ENCODE measurements around the gene RNF38. TPM values are rescaled to one million over a fixed set of nuclear protein-coding genes. Genes with fewer than 3 reads are reported as not detected.

RNF38 gene
- polyA plus RNA-seq, 1 donor from 2014 or later, result 61.9 TPM

DNA sequence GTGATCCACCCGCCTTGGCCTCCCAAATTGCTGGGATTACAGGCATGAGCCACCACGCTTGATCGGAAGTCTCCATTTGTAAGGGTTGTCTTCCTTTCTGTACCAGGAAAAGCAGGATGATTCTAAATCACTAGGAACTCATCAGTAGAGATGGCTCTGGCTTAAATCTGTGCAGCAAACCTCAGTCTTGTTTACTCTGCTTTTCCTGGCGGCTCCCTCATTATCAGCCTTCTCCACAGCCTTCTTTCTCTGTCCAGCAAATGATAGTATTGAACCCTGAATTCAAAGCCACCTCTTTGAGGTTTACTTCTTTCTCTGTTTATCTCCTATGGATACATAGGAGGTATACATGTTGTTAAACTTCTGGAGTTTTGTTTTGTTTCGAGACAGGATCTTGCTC, 98.8 kb downstream of the RNF38 start:
- Histone ChIP-seq H3K4me3 (ENCODE audit: low read length) (no peak overlapping the region), H3K27ac (ENCODE audit: low read length) (no peak overlapping the region), H3K4me2 (ENCODE audit: low read length) (no peak overlapping the region), H3K9me3 (ENCODE audit: low read length) (no peaks in the 10 kb centered on the region), H3K79me2 (replicated peaks; ENCODE audit: insufficient read depth, low read length) (no peaks in the 10 kb centered on the region), H3K9ac (ENCODE audit: low read length) (no peak overlapping the region), H3F3A (ENCODE audit: insufficient read depth, low read length, poor library complexity, severe bottlenecking) (no peaks in the 10 kb centered on the region), H4K20me1 (ENCODE audit: insufficient read depth) (no peaks in the 10 kb centered on the region), H3K27me3 (ENCODE audit: insufficient read depth, low read depth, low read length) (no peaks in the 10 kb centered on the region), H3K36me3 (ENCODE audit: insufficient read depth, low read length) (no peaks in the 10 kb centered on the region), H2AFZ (ENCODE audit: low read depth, low read length) (no peak overlapping the region), H3K9me2 (ENCODE audit: insufficient read depth, low read length) (no peaks in the 10 kb centered on the region)
- TF ChIP-seq POLR2AphosphoS5 (IDR thresholded peaks at IDR 0.05) (no peak), EP300 (conservative IDR thresholded peaks at IDR 0.05; ENCODE audit: poor library complexity, severe bottlenecking) (no peak), CTCF (IDR thresholded peaks at IDR 0.05; ENCODE audit: poor library complexity, severe bottlenecking) (no peak), REST (IDR thresholded peaks at IDR 0.05; ENCODE audit: borderline replicate concordance) (no peak), MXI1 (conservative IDR thresholded peaks at IDR 0.05; ENCODE audit: poor library complexity, severe bottlenecking) (no peak), EZH2 (IDR thresholded peaks at IDR 0.05; ENCODE audit: borderline replicate concordance, insufficient read depth, low read length, poor library complexity, severe bottlenecking) (no peak), RAD21 (conservative IDR thresholded peaks at IDR 0.05) (no peak), TAF1 (IDR thresholded peaks at IDR 0.05; ENCODE audit: low read depth) (no peak)

DNA sequence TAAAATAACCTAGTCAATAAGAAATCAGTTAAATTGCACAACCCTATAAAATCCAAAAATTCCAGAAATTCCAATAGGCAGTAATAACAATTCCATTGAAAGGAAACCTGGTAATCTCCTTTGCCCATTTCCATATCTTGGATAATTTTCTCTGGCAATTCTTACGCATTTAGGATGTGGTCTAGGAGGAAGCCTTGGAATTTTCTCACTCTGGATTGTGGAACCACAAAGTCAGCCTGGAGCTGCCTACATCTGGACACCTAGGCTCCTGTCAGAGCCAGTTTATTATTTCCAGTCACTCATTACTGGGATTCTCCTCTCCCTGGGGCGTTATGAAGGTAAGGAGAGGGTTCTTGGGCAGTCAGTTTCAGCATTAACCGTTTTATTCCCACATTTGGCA, 101.5 kb downstream of the RNF38 start:
- TF ChIP-seq TAF1 (IDR thresholded peaks at IDR 0.05; ENCODE audit: low read depth), result no peak
- no peak for TF ChIP-seq RAD21 (conservative IDR thresholded peaks at IDR 0.05)
- TF ChIP-seq EZH2 (IDR thresholded peaks at IDR 0.05; ENCODE audit: borderline replicate concordance, insufficient read depth, low read length, poor library complexity, severe bottlenecking), result no peak
- TF ChIP-seq CTCF (IDR thresholded peaks at IDR 0.05; ENCODE audit: poor library complexity, severe bottlenecking), result no peak
- TF ChIP-seq EP300 (conservative IDR thresholded peaks at IDR 0.05; ENCODE audit: poor library complexity, severe bottlenecking), result no peak
- TF ChIP-seq POLR2AphosphoS5 (IDR thresholded peaks at IDR 0.05), result no peak
- TF ChIP-seq REST (IDR thresholded peaks at IDR 0.05; ENCODE audit: borderline replicate concordance), result no peak
- TF ChIP-seq MXI1 (conservative IDR thresholded peaks at IDR 0.05; ENCODE audit: poor library complexity, severe bottlenecking), result no peak
- no peak for TF ChIP-seq SMC3 (conservative IDR thresholded peaks at IDR 0.05; ENCODE audit: poor library complexity)
- no peaks in the 10 kb centered on the region for H3K36me3 ChIP-seq (ENCODE audit: insufficient read depth, low read length)
- H3K4me2 ChIP-seq (ENCODE audit: low read length), result no peak overlapping the region
- H3K27ac ChIP-seq (ENCODE audit: low read length), result no peak overlapping the region
- H3K9ac ChIP-seq (ENCODE audit: low read length), result no peak overlapping the region
- H3F3A ChIP-seq (ENCODE audit: insufficient read depth, low read length, poor library complexity, severe bottlenecking), result no peaks in the 10 kb centered on the region
- H4K20me1 ChIP-seq (ENCODE audit: insufficient read depth), result no peaks in the 10 kb centered on the region
- no peaks in the 10 kb centered on the region for H3K9me3 ChIP-seq (ENCODE audit: low read length)
- no peaks in the 10 kb centered on the region for H3K9me2 ChIP-seq (ENCODE audit: insufficient read depth, low read length)
- H2AFZ ChIP-seq (ENCODE audit: low read depth, low read length), result no peak overlapping the region
- no peak overlapping the region for H3K4me3 ChIP-seq (ENCODE audit: low read length)
- H3K27me3 ChIP-seq (ENCODE audit: insufficient read depth, low read depth, low read length), result no peaks in the 10 kb centered on the region
- H3K79me2 ChIP-seq (replicated peaks; ENCODE audit: insufficient read depth, low read length), result no peaks in the 10 kb centered on the region

Data from neural cell (in vitro differentiated cells).